Femur (tissue), 1 donor: ENCODE results near the gene EFCAB12.
"Not testable (repeated sequence)": the region's sequence is repeated elsewhere in the genome, so short reads cannot be mapped to it uniquely, and the experiment has no call there.

Source experiments
- DNase-seq: peaks from one replicate; pipeline ENCODE4 v3.0.0-alpha.2; 2017

Gene EFCAB12

GRCh38 chr3:129418041-129418973 is 10.1 kb downstream of the EFCAB12 start:
- DNase-seq = no peak

GRCh38 chr3:129417326-129417725 is 11.1 kb downstream of the EFCAB12 start:
- peak; percentile 40 for DNase-seq

GRCh38 chr3:129416415-129416814 is 12.0 kb downstream of the EFCAB12 start:
- DNase-seq = no peak

- DNase-seq = no peak
These were observed 12.6 kb downstream of the EFCAB12 start for GRCh38 chr3:129415830-129416229.

- DNase-seq = no peak
These were observed 13.1 kb downstream of the EFCAB12 start for GRCh38 chr3:129415378-129415777.

GRCh38 chr3:129413687-129414506 is 14.5 kb downstream of the EFCAB12 start:
- no peak for DNase-seq

- not testable (repeated sequence) for DNase-seq
These were observed 15.2 kb downstream of the EFCAB12 start for GRCh38 chr3:129413238-129413637.

- no peak for DNase-seq
These were observed 15.8 kb downstream of the EFCAB12 start for GRCh38 chr3:129412542-129413198.

- no peak for DNase-seq
These were observed 17.5 kb downstream of the EFCAB12 start for GRCh38 chr3:129410971-129411370.

GRCh38 chr3:129409541-129409940 is 18.9 kb downstream of the EFCAB12 start:
- no peak for DNase-seq

GRCh38 chr3:129404610-129405009 is 23.8 kb downstream of the EFCAB12 start:
- no peak for DNase-seq

GRCh38 chr3:129404130-129404529 is 24.3 kb downstream of the EFCAB12 start:
- DNase-seq = no peak

- DNase-seq = no peak
These were observed 25.0 kb downstream of the EFCAB12 start for GRCh38 chr3:129403450-129403849.

GRCh38 chr3:129402616-129403015 is 25.8 kb downstream of the EFCAB12 start:
- DNase-seq = no peak

- no peak for DNase-seq
These were observed 26.2 kb downstream of the EFCAB12 start for GRCh38 chr3:129402210-129402609.

- no peak for DNase-seq
These were observed 28.5 kb downstream of the EFCAB12 start for GRCh38 chr3:129399895-129400357.

- peak; percentile 94 for DNase-seq
These were observed 29.1 kb downstream of the EFCAB12 start for GRCh38 chr3:129399145-129399894.

- DNase-seq = peak; percentile 31
These were observed 29.7 kb downstream of the EFCAB12 start for GRCh38 chr3:129398803-129399144.

- not testable (repeated sequence) for DNase-seq
These were observed 34.5 kb downstream of the EFCAB12 start for GRCh38 chr3:129393760-129394564.

- DNase-seq = no peak
These were observed 35.2 kb downstream of the EFCAB12 start for GRCh38 chr3:129393271-129393670.

- DNase-seq = not testable (repeated sequence)
These were observed 36.1 kb downstream of the EFCAB12 start for GRCh38 chr3:129392106-129392887.
